ENCODE results near the gene RASAL1.

GRCh38 chr12:113069149-113069548 is 66.4 kb downstream of the RASAL1 start:
- TF ChIP-seq POLR2AphosphoS5 (IDR thresholded peaks at IDR 0.05; ENCODE audit: low read depth, low read length) (no peak), MAX (IDR thresholded peaks at IDR 0.05) (no peak), POLR2A (IDR thresholded peaks at IDR 0.05; ENCODE audit: borderline replicate concordance, extremely low read depth, insufficient read depth, insufficient read length) (no peak), EZH2 (IDR thresholded peaks at IDR 0.05) (no peak), YY1 (IDR thresholded peaks at IDR 0.05; ENCODE audit: extremely low read depth, insufficient replicate concordance, low read depth, low read length) (no peak), EZH2phosphoT487 (IDR thresholded peaks at IDR 0.05; ENCODE audit: borderline replicate concordance) (no peak), TCF7L2 (IDR thresholded peaks at IDR 0.05; ENCODE audit: borderline replicate concordance, extremely low read depth, insufficient read depth, insufficient read length) (no peak), EGR1 (IDR thresholded peaks at IDR 0.05; ENCODE audit: low read depth) (no peak), SRF (IDR thresholded peaks at IDR 0.05; ENCODE audit: low read depth) (no peak), CEBPB (IDR thresholded peaks at IDR 0.05; ENCODE audit: low read depth) (no peak), CBX3 (IDR thresholded peaks at IDR 0.05; ENCODE audit: low read depth) (no peak)
- TF ChIP-seq, protein P1, sequence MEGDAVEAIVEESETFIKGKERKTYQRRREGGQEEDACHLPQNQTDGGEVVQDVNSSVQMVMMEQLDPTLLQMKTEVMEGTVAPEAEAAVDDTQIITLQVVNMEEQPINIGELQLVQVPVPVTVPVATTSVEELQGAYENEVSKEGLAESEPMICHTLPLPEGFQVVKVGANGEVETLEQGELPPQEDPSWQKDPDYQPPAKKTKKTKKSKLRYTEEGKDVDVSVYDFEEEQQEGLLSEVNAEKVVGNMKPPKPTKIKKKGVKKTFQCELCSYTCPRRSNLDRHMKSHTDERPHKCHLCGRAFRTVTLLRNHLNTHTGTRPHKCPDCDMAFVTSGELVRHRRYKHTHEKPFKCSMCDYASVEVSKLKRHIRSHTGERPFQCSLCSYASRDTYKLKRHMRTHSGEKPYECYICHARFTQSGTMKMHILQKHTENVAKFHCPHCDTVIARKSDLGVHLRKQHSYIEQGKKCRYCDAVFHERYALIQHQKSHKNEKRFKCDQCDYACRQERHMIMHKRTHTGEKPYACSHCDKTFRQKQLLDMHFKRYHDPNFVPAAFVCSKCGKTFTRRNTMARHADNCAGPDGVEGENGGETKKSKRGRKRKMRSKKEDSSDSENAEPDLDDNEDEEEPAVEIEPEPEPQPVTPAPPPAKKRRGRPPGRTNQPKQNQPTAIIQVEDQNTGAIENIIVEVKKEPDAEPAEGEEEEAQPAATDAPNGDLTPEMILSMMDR (IDR thresholded peaks at IDR 0.05 in 2 of 3, conservative IDR thresholded peaks at IDR 0.05 in 1 of 3; ENCODE audit: borderline replicate concordance in 1 of 3, insufficient read depth in 1 of 3, low read depth in 2 of 3, low read length in 2 of 3) = no peak
- TF ChIP-seq, protein P2, sequence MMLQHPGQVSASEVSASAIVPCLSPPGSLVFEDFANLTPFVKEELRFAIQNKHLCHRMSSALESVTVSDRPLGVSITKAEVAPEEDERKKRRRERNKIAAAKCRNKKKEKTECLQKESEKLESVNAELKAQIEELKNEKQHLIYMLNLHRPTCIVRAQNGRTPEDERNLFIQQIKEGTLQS (IDR thresholded peaks at IDR 0.05) = no peak
